Ovary (tissue), 3 donors: ENCODE results near the gene CBLN3.

Experiments used
- EP300 ChIP-seq: sonication (generic); formaldehyde crosslinking; IDR thresholded peaks from one replicate; pipeline ENCODE4 v1.6.1; 2017; ENCODE audit warnings: antibody characterized with exemption
- TF ChIP-seq, protein P1 (sequence below), 3 donors: fragments of 450-650 bp in 2 of 3; fragments of 200-600 bp in 1 of 3; IDR thresholded peaks; one replicate each; pipeline versions ENCODE4 v1.5.1 to v1.8.0; 2016 to 2022; ENCODE audit warnings: antibody characterized with exemption in 3 of 3, mild to moderate bottlenecking in 1 of 3
- donor health status: DM: no; HTN: no; CAD: no.

DNA sequence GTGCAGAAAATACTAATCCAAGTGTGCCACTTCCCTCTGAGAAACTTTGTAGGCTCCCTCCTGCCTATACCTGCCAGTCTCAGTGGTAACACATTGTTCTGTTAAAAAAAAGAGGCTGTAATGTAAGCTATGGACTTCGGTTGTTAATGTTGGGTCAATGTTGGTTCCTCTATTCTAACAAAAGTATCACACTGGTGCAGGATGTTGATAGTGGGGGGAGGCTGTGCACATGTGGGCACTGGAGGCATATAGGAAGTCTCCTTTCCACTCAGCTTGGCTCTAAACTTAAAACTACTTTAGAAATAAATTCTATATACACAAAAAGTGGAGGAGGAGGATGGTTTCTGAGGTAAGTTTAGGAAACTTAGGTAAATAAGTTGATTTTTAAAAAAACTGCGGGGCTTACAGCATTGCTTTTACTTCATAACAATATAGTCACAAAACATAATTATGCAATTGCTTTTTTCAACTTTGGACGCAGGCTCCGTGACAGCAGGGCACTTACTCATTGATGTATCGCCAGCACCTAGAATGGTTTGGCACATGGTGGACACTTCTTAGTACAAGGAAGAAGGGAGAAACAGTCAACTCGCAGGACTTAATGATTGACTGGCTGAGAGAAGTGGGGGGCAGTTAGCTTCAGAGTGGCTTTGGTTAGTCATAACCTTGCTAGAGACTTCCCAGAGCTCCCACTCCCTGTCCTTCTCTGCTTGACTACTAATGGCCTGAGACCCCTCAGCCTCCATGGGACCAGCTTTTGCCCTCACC lies 38.6 kb downstream of the CBLN3 start:
- no peak for TF ChIP-seq EP300
- TF ChIP-seq, protein P1, sequence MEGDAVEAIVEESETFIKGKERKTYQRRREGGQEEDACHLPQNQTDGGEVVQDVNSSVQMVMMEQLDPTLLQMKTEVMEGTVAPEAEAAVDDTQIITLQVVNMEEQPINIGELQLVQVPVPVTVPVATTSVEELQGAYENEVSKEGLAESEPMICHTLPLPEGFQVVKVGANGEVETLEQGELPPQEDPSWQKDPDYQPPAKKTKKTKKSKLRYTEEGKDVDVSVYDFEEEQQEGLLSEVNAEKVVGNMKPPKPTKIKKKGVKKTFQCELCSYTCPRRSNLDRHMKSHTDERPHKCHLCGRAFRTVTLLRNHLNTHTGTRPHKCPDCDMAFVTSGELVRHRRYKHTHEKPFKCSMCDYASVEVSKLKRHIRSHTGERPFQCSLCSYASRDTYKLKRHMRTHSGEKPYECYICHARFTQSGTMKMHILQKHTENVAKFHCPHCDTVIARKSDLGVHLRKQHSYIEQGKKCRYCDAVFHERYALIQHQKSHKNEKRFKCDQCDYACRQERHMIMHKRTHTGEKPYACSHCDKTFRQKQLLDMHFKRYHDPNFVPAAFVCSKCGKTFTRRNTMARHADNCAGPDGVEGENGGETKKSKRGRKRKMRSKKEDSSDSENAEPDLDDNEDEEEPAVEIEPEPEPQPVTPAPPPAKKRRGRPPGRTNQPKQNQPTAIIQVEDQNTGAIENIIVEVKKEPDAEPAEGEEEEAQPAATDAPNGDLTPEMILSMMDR (IDR thresholded peaks at IDR 0.05), result no peak
